H1 (cell line): ENCODE results near the gene PPP2R5B. TPM values are rescaled to one million over a fixed set of nuclear protein-coding genes. Genes with fewer than 3 reads are reported as not detected.

Source experiments
- CTCF ChIA-PET: fragments of 300-600 bp; sonication (Branson Sonifier 250); formaldehyde crosslinking; loops from one replicate; lab custom pipeline; 2021; ENCODE audit not compliant: partially characterized antibody; lab: Charles Lee
- POLR2A ChIA-PET: fragments of 300-600 bp; sonication (Branson Sonifier 250); formaldehyde crosslinking; loops from one replicate; lab custom pipeline; 2021; ENCODE audit warnings: inconsistent platforms; ENCODE audit not compliant: partially characterized antibody; lab: Charles Lee
- DNase-seq, 2 experiments: peaks; one replicate each; pipeline versions ENCODE4 v3.0.0 to v3.0.0-alpha.2; 2010 to 2022; ENCODE audit warnings: low spot score in 2 of 2, low read depth in 1 of 2, mixed read lengths in 1 of 2
- FAIRE-seq: peaks from 2 replicates; lab custom pipeline; 2011; peaks lifted over from hg19 to GRCh38; lab: Jason Lieb, UNC
- H2AFZ ChIP-seq: 2 replicates; pipeline ENCODE4 v1.8.1; 2012; ENCODE audit warnings: low read length, inconsistent platforms
- H2AK5ac ChIP-seq: 2 replicates; pipeline ENCODE4 v1.6.1; 2013; ENCODE audit warnings: low read depth, low read length
- H2BK120ac ChIP-seq: replicated peaks from 2 replicates; pipeline ENCODE3; 2013; ENCODE audit warnings: low read depth, low read length, inconsistent platforms
- H2BK12ac ChIP-seq: 2 replicates; pipeline ENCODE4 v1.6.1; 2013; ENCODE audit warnings: low read depth, low read length
- H2BK15ac ChIP-seq: 2 replicates; pipeline ENCODE4 v1.6.1; 2013; ENCODE audit warnings: low read length
- H2BK20ac ChIP-seq: 2 replicates; pipeline ENCODE4 v1.6.1; 2013; ENCODE audit warnings: low read length
- H2BK5ac ChIP-seq: 2 replicates; pipeline ENCODE4 v1.6.1; 2013; ENCODE audit warnings: low read depth, low read length
- H3K14ac ChIP-seq: 2 replicates; pipeline ENCODE4 v1.6.1; 2013; ENCODE audit warnings: inconsistent platforms; ENCODE audit not compliant: insufficient read length
- H3K18ac ChIP-seq: 2 replicates; pipeline ENCODE4 v1.6.1; 2013; ENCODE audit warnings: low read length; ENCODE audit errors: extremely low read depth
- H3K23ac ChIP-seq: 2 replicates; pipeline ENCODE4 v1.6.1; 2013; ENCODE audit warnings: inconsistent platforms; ENCODE audit not compliant: insufficient read length
- H3K23me2 ChIP-seq: 2 replicates; pipeline ENCODE4 v1.6.1; 2013; ENCODE audit warnings: low read depth, low read length
- H3K27ac ChIP-seq: 2 replicates; pipeline ENCODE4 v1.6.1; 2011; ENCODE audit warnings: low read depth, low read length, inconsistent platforms
- H3K27me3 ChIP-seq, 4 experiments: replicated peaks in 1 of 4; 1 replicate in 1 of 4; 2 replicates in 3 of 4; pipeline versions ENCODE4 v1.6.1 to v1.8.1; 2011 to 2013; ENCODE audit warnings: low read length in 3 of 4, mild to moderate bottlenecking in 3 of 4, inconsistent platforms in 2 of 4, mixed read lengths in 2 of 4, moderate library complexity in 1 of 4; ENCODE audit not compliant: control insufficient read depth in 3 of 4, insufficient read depth in 3 of 4; ENCODE audit errors: extremely low read depth in 1 of 4
- H3K36me3 ChIP-seq, 4 experiments: 2 replicates each; pipeline versions ENCODE4 v1.6.1 to v1.8.1; 2011 to 2013; ENCODE audit warnings: mild to moderate bottlenecking in 4 of 4, low read length in 3 of 4, moderate library complexity in 2 of 4, control low read depth in 1 of 4, inconsistent platforms in 1 of 4; ENCODE audit not compliant: insufficient read depth in 4 of 4, control insufficient read depth in 2 of 4
- H3K4ac ChIP-seq: replicated peaks from 2 replicates; pipeline ENCODE3; 2013; ENCODE audit warnings: low read length, low read depth, mixed read lengths, inconsistent platforms; ENCODE audit not compliant: insufficient read length
- H3K4me1 ChIP-seq, 4 experiments: replicated peaks in 1 of 4; 1 replicate in 1 of 4; 2 replicates in 3 of 4; pipeline versions ENCODE4 v1.6.1 to v1.8.1; 2011 to 2013; ENCODE audit warnings: low read length in 3 of 4, inconsistent platforms in 2 of 4, mixed read lengths in 1 of 4; ENCODE audit not compliant: insufficient read depth in 4 of 4, control insufficient read depth in 3 of 4
- H3K4me2 ChIP-seq, 2 experiments: 2 replicates each; pipeline versions ENCODE4 v1.6.1 to v1.8.1; 2011 to 2013; ENCODE audit warnings: low read depth in 2 of 2, low read length in 2 of 2, control low read depth in 1 of 2, inconsistent platforms in 1 of 2, mild to moderate bottlenecking in 1 of 2; ENCODE audit not compliant: insufficient read depth in 1 of 2
- H3K4me3 ChIP-seq, 4 experiments: fragments of 200-600, 300-600 bp in 1 of 4; sonication (generic), shearing (Covaris generic), sonication (Bioruptor Twin) in 1 of 4; 2 replicates each; pipeline versions ENCODE4 v1.5.1 to v1.8.1; 2011 to 2016; ENCODE audit warnings: low read length in 4 of 4, low read depth in 3 of 4, control low read depth in 2 of 4, inconsistent platforms in 2 of 4, mild to moderate bottlenecking in 2 of 4, mixed read lengths in 1 of 4, moderate library complexity in 1 of 4; ENCODE audit not compliant: insufficient read depth in 2 of 4; ENCODE audit errors: extremely low read depth in 1 of 4
- H3K56ac ChIP-seq: replicated peaks from 2 replicates; pipeline ENCODE3; 2013; ENCODE audit warnings: low read depth, mild to moderate bottlenecking, mixed read lengths, low read length, inconsistent platforms; ENCODE audit not compliant: insufficient read length
- H3K79me1 ChIP-seq: 2 replicates; pipeline ENCODE4 v1.6.1; 2013; ENCODE audit warnings: low read depth, low read length, control low read depth
- H3K79me2 ChIP-seq, 2 experiments: 2 replicates each; pipeline versions ENCODE4 v1.6.1 to v1.8.1; 2012 to 2013; ENCODE audit warnings: low read length in 2 of 2, mild to moderate bottlenecking in 2 of 2, inconsistent platforms in 1 of 2; ENCODE audit not compliant: insufficient read depth in 2 of 2, control insufficient read depth in 1 of 2
- H3K9ac ChIP-seq, 4 experiments: replicated peaks in 1 of 4; 1 replicate in 1 of 4; 2 replicates in 3 of 4; pipeline versions ENCODE4 v1.6.1 to v1.8.1; 2011 to 2013; ENCODE audit warnings: low read depth in 3 of 4, low read length in 3 of 4, control low read depth in 2 of 4, mild to moderate bottlenecking in 2 of 4, moderate library complexity in 2 of 4, inconsistent platforms in 1 of 4; ENCODE audit errors: extremely low read depth in 1 of 4
- H3K9me3 ChIP-seq, 2 experiments: 2 replicates each; pipeline versions ENCODE4 v1.6.1 to v1.8.1; 2012 to 2013; ENCODE audit warnings: mild to moderate bottlenecking in 2 of 2, moderate library complexity in 2 of 2, control low read depth in 1 of 2, inconsistent platforms in 1 of 2, low read depth in 1 of 2, low read length in 1 of 2, mixed read lengths in 1 of 2; ENCODE audit not compliant: insufficient read depth in 2 of 2
- H4K20me1 ChIP-seq, 2 experiments: replicated peaks in 1 of 2; 2 replicates each; pipeline versions ENCODE3 to v1.8.1; 2011 to 2013; ENCODE audit warnings: inconsistent platforms in 2 of 2, low read length in 2 of 2, mild to moderate bottlenecking in 1 of 2; ENCODE audit not compliant: insufficient read depth in 2 of 2, control insufficient read depth in 1 of 2
- H4K5ac ChIP-seq: 2 replicates; pipeline ENCODE4 v1.6.1; 2013; ENCODE audit warnings: low read length, low read depth, mixed read lengths, inconsistent platforms; ENCODE audit not compliant: insufficient read length
- H4K8ac ChIP-seq: 2 replicates; pipeline ENCODE4 v1.8.0; 2013; ENCODE audit warnings: mild to moderate bottlenecking, moderate library complexity, low read length, inconsistent platforms; ENCODE audit not compliant: insufficient read depth; ENCODE audit errors: extremely low read depth
- H4K91ac ChIP-seq: replicated peaks from 2 replicates; pipeline ENCODE3; 2013; ENCODE audit warnings: low read length, mixed read lengths, inconsistent platforms; ENCODE audit not compliant: insufficient read length
- NANOG ChIP-seq: IDR thresholded peaks from 2 replicates; pipeline ENCODE4 v1.6.1; 2011; ENCODE audit warnings: low read length, low read depth, mild to moderate bottlenecking, inconsistent platforms; ENCODE audit not compliant: insufficient read depth, poor library complexity, severe bottlenecking
- PHF8 ChIP-seq: fragments of 200-600 bp; sonication (generic); conservative IDR thresholded peaks from 2 replicates; pipeline ENCODE4 v1.7.1; 2012; ENCODE audit warnings: low read depth, mild to moderate bottlenecking, inconsistent platforms, low read length, moderate library complexity
- POLR2AphosphoS5 ChIP-seq: IDR thresholded peaks from 2 replicates; pipeline ENCODE4 v1.6.1; 2011; ENCODE audit warnings: low read depth, low read length
- WGBS, 2 experiments: shearing (Covaris generic) in 1 of 2; methylation state at CpG; one replicate each; pipeline versions ENCODE4 v1.1.6 to v1.1.7; 2013 to 2015; ENCODE audit warnings: low lambda C conversion rate in 2 of 2, mixed read lengths in 2 of 2, inconsistent platforms in 1 of 2, low coverage in 1 of 2, missing lambda C conversion rate in 1 of 2; ENCODE audit not compliant: insufficient replicate concordance in 2 of 2, insufficient coverage in 1 of 2, insufficient read length in 1 of 2; ENCODE audit errors: extremely low coverage in 1 of 2, missing lambda C conversion rate in 1 of 2; 5-methylcytosine and 5-hydroxymethylcytosine counted together
- polyA plus RNA-seq, 7 experiments: library from polyadenylated mRNA; depleted of rRNA in 3 of 7; stranded (reverse) in 5 of 7; unstranded in 2 of 7; fragments of >200 nt in 5 of 7; fragments of 200-250 nt in 2 of 7; gene quantifications; 1 replicate in 5 of 7; 2 replicates in 1 of 7; 4 replicates in 1 of 7; pipeline versions ENCODE4 v1.2.1 to v1.2.3, GENCODE V29; 2011 to 2013; ENCODE audit warnings: missing spikeins in 2 of 7, mixed read lengths in 2 of 7
- total RNA-seq: library from RNA; stranded (reverse); fragmentation: NEBNext Ultra II Directional; extraction: Animal tissue kit (Norgen Biotek cat#: 25700); gene quantifications from 2 replicates; pipeline ENCODE4 v1.2.1, GENCODE V29; 2021

Gene PPP2R5B
- total and polyA plus RNA-seq, 2 of the 8 experiments (the other 6 are each of a cell fraction or from before 2014, with no cell fraction given) = 4.9 to 5.1 TPM

GRCh38 chr11:64900774-64901173 lies 23.7 kb upstream of the PPP2R5B start:
- H2BK15ac ChIP-seq = no peak overlapping the region
- H2AK5ac ChIP-seq = no peak overlapping the region
- H3K4me3 ChIP-seq = no peak overlapping the region
- 96% methylated on average over 17 of the region's 17 CpGs; no CpG with 5 or more reads in 1 of the 2 experiments for WGBS, 2 experiments
- no peak overlapping the region for H2BK12ac ChIP-seq
- H4K20me1 ChIP-seq = peaks cover 0 to 3% of the 10 kb centered on the region in 2 experiments
- H4K5ac ChIP-seq = no peak overlapping the region
- no peaks in the 10 kb centered on the region for H3K79me1 ChIP-seq
- H2BK120ac ChIP-seq = no peak overlapping the region
- H3K4me1 ChIP-seq = no peaks in the 10 kb centered on the region
- no peak overlapping the region for H3K23ac ChIP-seq
- no peaks in the 10 kb centered on the region for H3K9me3 ChIP-seq
- TF ChIP-seq PHF8 (no peak), NANOG (no peak), POLR2AphosphoS5 (no peak)
- no peak overlapping the region for H3K18ac ChIP-seq
- H2BK5ac ChIP-seq = no peak overlapping the region
- FAIRE-seq = no peak
- H2BK20ac ChIP-seq = no peak overlapping the region
- no peak overlapping the region for H4K91ac ChIP-seq
- no peak overlapping the region for H4K8ac ChIP-seq
- CTCF ChIA-PET = interaction anchor here (0.6 to 32.2 kb wide), 4 partner anchors 13 to 74 kb away, joined by 4 to 1058 read pairs (median 4); partner anchors contain the start of gene CDC42BPG
- H3K23me2 ChIP-seq = no peaks in the 10 kb centered on the region
- H3K9ac ChIP-seq = no peak overlapping the region
- no peak overlapping the region for H3K4ac ChIP-seq
- POLR2A ChIA-PET = interaction anchor here (0.7 kb wide), 1 partner anchor 809 kb away, joined by 3 read pairs; no protein-coding TSS in a partner anchor
- DNase-seq = no peak
- no peaks in the 10 kb centered on the region for H3K27me3 ChIP-seq
- H2AFZ ChIP-seq = no peak overlapping the region
- H3K4me2 ChIP-seq = no peak overlapping the region
- no peaks in the 10 kb centered on the region for H3K79me2 ChIP-seq
- H3K36me3 ChIP-seq = peaks cover 0 to 11% (median 5%) of the 10 kb centered on the region in 4 experiments; a peak in 6 of 8 replicates
- no peak overlapping the region for H3K56ac ChIP-seq
- H3K14ac ChIP-seq = no peak overlapping the region
- no peak overlapping the region for H3K27ac ChIP-seq
